Activated effector memory CD4-positive, alpha-beta T cell treated with Interleukin-2 at 50 U/mL for 16 hours (primary cell): ENCODE measurements around the gene NPTXR.

Experiments
- DNase-seq: peaks from one replicate; pipeline ENCODE4 v3.0.0-alpha.2; 2020

NPTXR gene

DNA sequence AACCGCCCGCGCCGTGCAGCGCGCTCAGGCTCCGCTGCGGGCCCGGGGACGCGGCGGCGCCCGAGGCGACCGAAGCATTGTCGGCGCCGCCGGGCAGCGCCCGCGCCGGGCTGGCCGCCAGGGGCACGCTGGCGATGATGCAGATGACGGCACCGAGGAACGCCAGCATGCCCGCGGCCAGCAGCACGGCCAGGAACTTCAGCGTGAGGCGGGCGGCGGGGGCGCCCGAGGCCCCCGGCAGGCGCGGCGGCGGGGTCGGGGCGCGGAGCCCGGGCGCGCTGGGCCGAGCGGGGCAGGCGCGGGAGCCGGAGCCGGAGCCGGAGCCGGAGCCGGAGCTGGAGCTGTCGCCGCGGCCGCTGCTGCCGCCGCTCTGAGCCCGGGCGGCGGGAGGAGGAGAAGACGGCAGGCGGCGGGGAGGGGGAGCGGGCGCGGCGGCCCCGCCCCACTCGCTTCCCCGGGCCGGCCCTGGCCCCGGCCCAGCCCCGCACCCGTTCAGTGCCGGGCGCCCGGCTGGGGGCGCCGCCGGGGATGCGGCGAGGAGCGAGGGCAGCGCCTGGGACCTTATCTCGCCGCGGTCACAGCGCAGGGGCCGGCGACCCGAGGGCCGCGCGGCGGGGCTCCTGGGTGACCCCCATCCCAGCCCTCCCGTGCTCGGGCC lies at the start of gene NPTXR:
TSS of gene NPTXR (minus strand) at position 372 of the 658 bp plus-strand sequence.
- peak; percentile 24 for DNase-seq

DNA sequence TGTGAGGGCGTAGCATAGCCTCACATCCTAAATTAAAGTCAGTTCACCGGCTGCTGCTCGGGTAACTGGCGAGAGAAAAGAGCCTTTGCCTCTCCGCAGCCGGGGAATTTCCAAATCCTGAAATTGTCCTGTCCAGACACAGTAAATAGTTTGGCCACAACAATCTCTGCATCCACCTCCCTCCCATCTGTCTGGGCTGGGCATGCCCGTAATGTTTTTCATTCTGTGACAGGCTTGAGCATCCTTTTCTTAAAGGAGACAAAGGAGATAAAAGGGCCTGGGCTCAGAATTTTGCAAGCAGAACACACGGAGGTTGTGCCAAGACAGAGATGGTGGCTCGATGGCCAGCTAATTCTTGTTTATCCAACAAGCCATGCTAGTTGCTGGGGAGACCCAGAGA lies 47.4 kb upstream of the NPTXR start:
- no peak for DNase-seq

DNA sequence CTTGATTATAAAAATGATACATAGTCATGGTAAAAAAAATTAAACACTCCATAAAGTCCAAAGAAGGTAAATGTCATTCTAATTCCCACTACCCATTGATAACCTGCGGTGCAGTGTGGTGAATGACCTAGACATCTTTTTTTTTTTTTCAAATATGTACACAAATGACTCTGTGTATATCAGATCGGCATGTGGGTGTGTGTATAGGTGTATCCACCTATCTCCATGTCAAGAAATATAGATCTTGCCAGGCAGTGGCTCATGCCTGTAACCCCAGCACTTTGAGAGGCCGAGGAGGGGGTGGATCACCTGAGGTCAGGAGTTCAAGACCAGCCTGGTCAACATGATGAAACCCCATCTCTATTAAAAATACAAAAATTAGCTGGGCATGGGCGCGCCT lies 46.5 kb upstream of the NPTXR start:
- DNase-seq, result no peak

DNA sequence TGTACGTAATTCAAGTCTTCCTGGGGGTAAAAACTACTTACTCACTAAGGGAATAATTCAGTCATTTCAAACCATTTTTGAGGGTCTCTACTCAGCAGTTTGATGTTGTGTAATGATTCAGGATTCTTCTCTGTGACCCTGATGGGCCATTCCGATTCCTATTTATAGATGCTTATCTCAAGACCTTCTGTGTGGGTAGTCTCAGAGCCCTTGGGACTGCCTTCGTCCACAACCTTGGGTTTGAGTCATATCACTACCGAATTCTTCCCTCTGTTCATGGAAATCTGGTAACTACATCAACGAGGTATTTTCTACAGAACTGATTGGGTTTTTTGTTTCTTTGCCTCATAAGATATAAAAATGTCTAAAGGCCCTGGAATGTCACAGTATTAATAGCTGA lies 42.5 kb upstream of the NPTXR start:
- DNase-seq, result no peak

DNA sequence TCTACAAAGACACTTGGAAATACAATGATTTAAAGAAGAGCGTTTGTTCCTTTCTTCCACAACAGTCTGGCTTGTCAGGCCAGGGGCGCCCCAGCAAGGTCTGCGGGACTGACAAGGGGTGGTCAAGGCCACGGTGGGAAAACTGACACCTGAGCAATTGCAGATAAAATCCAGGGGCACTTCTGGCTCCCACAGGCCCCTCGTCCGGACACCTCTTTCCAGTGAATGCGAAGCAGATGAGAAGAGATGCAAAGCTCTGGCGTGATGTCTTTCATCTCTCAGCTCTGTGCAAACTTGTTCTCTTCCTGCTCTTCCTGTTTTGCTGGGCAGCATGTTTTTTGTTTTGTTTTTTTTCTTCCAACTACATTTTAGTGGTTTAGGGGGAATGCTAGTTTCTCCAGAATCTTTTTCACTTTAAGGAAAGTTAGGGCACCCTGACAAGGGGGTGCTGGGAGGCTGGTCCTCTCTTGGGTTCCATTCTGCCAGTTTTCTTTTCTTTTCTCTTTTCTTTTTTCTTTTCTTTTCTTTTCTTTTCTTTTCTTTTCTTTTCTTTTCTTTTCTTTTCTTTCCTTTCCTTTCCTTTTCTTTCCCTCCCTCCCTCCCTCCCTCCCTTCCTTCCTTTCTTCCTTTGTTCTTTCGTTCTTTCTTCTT lies 39.3 kb upstream of the NPTXR start:
- DNase-seq, result no peak

DNA sequence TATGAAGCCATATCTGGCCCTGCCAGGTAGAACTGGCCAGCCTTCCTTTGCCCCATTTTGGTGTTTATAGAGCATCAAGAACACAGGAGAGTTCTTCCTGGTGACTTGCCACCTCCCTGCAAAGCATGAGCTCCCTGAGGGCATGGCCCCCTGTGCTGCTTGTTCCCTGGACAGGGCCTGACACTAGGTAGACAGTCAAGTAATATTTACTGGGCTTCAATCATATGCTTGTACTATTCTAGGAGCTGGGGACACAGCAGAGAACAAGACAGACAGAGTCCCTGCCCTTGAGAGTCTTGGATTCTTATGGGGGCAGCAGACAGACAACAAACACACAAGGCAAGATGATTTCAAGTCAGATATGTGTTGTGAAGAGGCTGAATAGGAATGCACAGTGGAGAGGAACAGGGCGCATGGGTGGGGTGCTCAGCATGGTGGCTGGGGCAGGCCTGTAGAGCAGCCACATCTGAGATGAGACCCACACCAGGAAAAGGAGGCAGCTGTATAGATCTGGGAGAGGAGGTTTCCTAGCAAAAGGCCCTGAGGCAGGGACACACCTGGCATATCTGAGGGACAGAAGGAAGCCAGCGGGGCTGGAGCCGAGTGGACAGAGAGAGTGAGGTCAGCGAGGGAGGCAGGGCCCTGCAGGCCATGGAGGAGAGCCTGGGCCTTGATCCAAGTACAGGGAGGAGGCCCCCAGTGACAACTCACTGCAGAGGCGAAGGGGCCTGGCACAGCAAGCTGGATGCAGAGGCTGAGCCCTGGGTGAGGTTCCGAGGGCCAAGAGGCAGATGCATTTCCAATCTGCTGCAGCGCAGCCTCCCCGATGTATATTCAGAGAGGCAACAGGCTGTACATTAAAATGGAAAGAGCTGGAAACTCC lies 38.4 kb upstream of the NPTXR start:
- no peak for DNase-seq

DNA sequence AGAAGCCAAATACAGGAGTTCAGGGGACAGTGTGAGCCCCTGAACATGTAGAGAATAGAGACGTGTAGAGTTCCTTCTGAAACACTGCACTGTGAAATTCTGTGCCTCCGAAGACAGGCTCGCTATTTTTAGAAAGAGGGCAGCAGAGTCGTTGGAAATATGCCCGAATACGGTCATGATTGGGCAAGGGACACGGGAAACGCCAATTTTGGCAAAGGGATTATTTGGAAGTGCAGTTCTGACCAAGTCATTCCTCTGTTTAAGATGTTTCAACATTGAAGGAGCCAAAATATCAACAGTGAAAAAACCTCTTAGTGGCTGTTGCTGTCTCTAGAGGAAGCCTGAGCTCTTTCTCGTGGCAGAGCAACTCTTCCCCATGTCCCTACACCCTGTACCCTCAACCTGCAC lies 37.6 kb upstream of the NPTXR start:
- DNase-seq, result no peak

DNA sequence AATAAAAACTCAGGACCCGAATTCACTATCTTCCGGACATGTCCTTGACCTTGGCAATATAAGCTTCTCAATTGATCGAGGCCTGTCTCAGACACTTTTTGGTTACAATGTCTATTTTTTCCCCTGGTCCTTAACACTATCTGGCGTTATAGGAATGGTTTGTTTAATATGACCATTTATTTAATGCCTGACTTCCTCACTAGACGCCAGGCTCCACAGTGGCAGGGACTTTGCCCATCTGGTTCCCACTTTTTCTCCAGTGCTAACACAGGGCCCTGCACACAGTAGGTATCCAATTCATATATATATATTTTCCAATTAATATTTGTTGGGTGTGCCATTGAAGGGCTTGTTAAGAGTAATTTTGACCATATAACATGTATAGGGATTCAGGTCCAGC lies 36.1 kb upstream of the NPTXR start:
- no peak for DNase-seq

DNA sequence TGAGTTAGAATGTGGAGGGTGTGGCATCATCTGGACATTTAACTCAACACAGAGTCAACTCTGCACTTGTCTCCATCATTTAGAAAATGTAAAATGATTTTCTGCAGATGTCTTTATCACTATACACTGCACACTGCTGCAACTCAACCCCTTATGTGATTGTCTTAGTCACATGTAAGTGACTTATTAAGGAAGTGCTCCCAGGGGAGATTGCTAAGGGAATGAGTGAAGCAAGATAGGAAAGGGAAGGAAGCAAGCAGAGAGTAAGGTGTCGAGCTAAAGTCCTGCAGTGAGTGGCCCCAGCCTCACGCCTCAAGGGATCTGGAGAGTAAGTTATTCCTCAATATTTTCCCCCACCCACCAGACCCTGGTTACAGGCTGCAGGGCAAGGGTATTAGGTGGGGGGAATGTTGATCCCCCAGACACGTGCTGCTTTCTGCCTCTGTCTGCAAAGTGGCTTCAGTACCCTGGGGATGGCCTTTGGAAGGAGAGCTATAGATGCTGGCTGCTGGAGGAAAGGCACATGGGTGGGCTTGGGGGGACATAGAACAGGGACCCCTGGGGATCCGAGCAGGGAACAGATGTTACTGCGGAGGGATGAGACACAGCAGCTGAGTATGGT lies 35.4 kb upstream of the NPTXR start:
- DNase-seq, result no peak

DNA sequence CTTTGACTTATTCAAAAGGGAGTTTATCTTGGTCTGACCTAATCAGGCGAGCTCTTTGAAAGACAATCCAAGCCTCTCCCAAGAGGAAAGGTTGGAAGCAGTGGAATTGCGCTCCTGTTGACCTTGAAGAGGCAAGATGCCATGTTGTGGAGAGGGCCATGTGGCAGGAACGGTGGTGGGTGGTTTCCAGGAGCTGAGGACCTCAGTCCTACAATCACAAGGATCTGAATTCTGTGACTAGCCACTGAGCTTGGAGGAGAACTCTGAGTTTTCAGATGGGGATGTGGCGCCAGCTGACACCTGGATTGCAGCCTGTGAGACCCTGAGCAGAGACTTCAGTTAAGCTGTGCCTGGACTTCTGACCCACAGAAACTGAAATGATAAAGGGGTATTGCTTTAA lies 34.2 kb upstream of the NPTXR start:
- DNase-seq, result no peak

GRCh38 chr22:38874529-38875222 lies 30.8 kb upstream of the NPTXR start:
- no peak for DNase-seq

DNA sequence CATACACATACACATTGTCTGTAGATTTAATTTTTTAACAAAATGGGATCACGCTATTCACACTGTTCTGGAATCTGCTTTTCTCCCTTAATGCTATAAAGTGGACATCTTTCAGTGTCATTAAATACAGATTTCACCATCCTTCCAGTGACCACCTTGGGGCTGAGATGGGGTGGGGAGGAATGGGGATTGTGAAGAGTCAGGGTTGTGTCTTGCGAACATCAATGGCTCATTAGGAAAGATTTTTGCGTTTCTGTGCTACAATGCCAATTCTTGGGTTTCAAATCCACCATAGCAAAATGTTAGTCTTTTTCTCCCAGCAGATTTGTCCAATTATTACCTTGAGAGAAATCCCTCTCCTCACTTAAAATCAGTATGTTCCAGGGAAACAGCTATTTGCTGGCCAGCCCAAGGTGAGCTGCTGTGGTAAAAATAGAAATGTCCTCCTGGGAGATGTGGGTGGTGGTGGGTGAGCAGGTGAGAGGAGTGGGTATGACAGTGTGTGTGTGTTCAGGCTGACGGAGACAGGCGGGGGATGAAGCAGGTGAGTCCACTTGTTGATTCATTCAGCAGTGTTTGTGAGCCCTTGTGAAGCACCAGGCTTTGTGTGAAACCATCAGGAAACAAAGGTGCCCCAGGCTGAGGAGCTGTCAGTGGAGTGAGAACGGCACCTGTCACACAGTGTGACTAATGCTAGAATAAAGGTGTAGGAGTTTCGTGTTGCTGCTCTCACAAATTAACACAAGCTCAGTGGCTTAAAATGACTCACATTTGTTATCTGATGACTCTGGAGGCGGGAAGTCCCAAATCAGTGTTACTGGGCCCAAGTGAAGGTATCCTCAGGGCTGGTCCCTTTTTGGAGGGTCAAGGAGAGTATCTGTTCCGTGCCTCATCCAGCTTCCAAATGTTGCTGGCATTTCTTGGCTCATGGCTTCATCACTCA lies 29.9 kb upstream of the NPTXR start:
- peak; percentile 52 for DNase-seq

GRCh38 chr22:38872831-38873248 lies 29.0 kb upstream of the NPTXR start:
- DNase-seq, result no peak

DNA sequence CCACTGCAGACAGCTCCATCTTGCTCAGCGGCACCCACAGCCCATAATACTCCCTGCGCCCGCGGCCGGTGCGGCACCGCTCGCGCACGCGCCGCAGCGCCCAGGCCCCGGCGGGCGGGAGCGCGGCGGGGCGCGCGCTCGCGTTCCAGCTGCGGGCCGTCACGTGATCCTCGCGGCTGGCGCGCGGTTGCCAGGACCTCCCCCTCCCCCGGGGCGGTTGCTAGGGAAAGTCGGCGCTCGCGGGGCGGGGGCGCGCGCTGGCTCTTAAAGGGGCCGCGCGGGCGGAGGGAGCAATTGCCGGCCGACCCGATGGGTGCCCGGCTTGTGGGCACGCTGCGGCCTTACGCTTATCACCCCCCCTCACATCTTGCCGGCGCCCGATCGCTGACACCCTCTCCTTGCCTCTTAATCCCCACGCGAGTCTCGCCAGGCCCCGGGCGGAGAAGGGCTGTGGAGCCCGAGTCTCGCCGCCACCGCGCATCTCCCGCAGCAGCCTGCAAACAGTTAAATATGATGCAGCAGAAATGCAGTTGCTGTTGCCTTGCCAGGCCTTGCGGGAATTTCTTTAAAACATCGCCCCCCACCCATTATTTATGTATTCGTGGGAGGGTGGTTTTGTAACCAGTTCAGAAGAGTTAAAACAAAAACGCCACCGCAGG lies 28.5 kb upstream of the NPTXR start, which contains the start of gene CBX6:
TSS of gene CBX6 (minus strand) at position 45 of the 659 bp plus-strand sequence. CDS start at position 19, 26 bp downstream.
- peak; percentile 93 for DNase-seq

DNA sequence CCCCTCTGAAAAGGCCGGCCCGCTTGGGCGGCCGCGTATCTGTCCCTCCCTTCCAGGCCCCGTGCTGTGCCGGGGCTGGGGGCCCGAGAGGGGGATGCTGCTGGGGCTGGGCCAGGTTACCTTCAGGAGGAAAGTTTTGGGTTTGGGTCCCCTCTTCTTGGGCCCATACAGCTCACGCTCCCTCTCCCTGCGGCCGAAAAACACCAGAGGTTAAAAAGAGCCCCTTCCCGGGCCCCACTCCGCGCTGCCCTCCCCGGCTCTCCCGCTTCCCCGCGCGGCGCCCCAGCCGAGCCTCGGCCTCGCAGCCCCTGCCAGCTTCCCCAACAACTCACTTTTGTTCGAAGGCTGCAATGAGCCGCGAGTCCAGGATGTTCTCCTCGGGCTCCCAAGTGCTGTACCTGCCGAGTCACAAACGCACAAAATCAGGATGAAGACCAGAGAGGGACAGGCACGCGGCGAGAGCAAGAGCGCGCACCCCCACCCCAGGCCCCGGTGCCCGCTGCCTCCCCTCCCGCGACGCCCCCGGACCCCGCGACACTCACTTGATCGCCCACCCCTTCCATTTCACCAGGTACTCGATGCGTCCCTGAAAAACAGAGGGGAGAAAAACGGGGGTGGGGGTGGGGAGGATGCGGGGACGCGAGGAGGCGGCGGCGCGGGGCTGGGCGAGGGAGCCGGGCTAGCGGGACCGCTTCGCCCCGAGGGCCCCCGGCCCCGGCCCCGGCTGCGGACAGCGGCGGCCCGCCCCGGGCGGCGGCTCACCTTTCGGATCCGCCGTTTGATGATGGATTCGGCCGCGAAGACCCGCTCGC lies 27.7 kb upstream of the NPTXR start:
- peak; percentile 18 for DNase-seq

DNA sequence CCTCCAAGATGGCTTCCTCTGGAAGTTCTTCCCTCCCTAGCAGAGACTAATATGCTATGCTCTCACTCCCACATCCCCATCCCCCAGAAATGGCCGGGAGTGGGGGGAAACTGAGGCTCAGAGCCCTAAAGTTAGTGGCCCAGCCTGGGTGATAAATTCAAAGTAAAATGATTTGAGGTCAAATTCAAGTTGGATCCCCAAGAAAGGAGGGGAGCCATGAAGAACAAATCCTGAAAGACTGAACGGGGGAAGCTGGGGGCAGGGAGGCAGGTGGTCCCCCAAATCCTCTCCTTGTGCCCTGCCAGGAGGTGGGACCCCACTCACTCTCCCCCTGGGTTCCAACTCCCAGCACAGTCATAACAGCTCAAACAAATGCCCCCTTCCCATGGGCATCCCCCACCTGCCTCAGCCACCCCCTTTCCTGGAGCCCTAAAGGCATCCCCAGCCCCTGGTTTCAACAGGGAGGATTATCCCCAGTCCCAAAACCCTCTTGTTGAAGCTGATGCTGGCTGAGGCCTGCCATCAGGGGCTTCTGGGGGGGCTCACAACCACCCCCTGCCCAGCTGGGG lies 27.0 kb upstream of the NPTXR start:
- no peak for DNase-seq

GRCh38 chr22:38870312-38870741 lies 26.5 kb upstream of the NPTXR start:
- DNase-seq, result peak; percentile 74

GRCh38 chr22:38869663-38870062 lies 25.8 kb upstream of the NPTXR start:
- no peak for DNase-seq

GRCh38 chr22:38868886-38869381 lies 25.1 kb upstream of the NPTXR start:
- DNase-seq, result peak; percentile 68
